ENCODE data around the gene MEA1. TPM values are rescaled to one million over a fixed set of nuclear protein-coding genes. Genes with fewer than 3 reads are reported as not detected.
"Not testable (repeated sequence)": the region's sequence is repeated elsewhere in the genome, so short reads cannot be mapped to it uniquely, and the experiment has no call there.

Gene MEA1
- total RNA-seq = 48.4 and 55.7 TPM in 2 replicates

GRCh38 chr6:43013843-43014433 is at the start of gene MEA1, which contains the start of gene KLHDC3:
Gene MEA1, minus strand, starts transcription at chr6:43013946. Its CDS starts 133 bp downstream, at chr6:43013813.
Gene KLHDC3, plus strand, starts transcription at chr6:43014249. Its CDS starts 2,944 bp downstream, at chr6:43017193.
- DNase-seq (ENCODE audit: low read depth, low spot score) = peak; percentile 99

- no peak for DNase-seq (ENCODE audit: low read depth, low spot score)
Observed at GRCh38 chr6:43062818-43063217, 49.1 kb upstream of the MEA1 start.

DNA sequence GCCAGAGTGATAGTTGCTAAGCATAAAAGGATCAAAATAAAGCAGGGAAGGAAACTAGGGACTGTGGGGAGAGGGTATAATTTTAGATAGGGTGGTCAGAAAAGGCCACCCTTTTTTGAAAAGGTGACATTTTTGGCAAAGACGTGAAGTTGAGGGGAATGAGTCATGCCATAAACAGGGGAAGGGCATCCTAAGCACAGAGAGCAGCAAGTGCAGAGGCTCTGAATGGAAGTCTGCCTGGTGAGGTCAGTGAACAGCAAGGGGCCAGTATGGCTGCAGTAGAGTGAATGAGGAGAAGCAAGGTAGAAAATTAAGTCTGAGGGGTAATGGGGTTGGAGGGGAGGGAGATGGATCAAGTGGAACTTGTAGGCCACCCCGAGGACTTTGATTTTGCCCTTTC is 48.1 kb upstream of the MEA1 start:
- no peak for DNase-seq (ENCODE audit: low read depth, low spot score)

GRCh38 chr6:43060755-43061633 is 47.2 kb upstream of the MEA1 start:
- DNase-seq (ENCODE audit: low read depth, low spot score) = no peak

GRCh38 chr6:43060034-43060754 is 46.4 kb upstream of the MEA1 start:
- DNase-seq (ENCODE audit: low read depth, low spot score) = no peak

GRCh38 chr6:43059168-43060033 is 45.7 kb upstream of the MEA1 start, which contains the start of the genes KLC4 and MRPL2:
Gene KLC4, plus strand, starts transcription at chr6:43059631. Its CDS starts 1,705 bp downstream, at chr6:43061336.
Gene MRPL2, minus strand, starts transcription at chr6:43059434. Its CDS starts 53 bp downstream, at chr6:43059381.
- DNase-seq (ENCODE audit: low read depth, low spot score) = peak; percentile 95

- DNase-seq (ENCODE audit: low read depth, low spot score) = no peak
Observed at GRCh38 chr6:43058531-43058930, 44.8 kb upstream of the MEA1 start.

DNA sequence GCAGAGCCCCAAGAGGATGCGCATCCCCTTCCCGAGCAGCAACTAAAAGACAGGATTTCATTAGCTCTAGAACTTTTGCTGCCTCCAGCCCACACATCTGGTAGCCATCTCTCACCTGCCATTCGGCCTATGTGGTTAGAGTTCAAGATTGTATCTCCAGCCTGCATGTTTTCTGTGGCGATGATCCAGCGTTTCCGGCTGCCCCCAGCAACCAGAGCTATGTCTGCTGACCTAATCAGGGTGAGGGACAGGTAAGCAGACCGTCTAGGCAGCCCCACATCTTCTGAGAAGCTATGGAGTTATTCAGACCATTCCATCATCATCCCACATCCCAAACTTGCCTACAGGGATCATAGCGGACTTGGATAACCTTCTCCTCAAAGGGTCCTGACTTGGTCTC is 42.2 kb upstream of the MEA1 start:
- no peak for DNase-seq (ENCODE audit: low read depth, low spot score)

GRCh38 chr6:43054206-43054943 is 40.6 kb upstream of the MEA1 start:
- DNase-seq (ENCODE audit: low read depth, low spot score) = no peak

DNA sequence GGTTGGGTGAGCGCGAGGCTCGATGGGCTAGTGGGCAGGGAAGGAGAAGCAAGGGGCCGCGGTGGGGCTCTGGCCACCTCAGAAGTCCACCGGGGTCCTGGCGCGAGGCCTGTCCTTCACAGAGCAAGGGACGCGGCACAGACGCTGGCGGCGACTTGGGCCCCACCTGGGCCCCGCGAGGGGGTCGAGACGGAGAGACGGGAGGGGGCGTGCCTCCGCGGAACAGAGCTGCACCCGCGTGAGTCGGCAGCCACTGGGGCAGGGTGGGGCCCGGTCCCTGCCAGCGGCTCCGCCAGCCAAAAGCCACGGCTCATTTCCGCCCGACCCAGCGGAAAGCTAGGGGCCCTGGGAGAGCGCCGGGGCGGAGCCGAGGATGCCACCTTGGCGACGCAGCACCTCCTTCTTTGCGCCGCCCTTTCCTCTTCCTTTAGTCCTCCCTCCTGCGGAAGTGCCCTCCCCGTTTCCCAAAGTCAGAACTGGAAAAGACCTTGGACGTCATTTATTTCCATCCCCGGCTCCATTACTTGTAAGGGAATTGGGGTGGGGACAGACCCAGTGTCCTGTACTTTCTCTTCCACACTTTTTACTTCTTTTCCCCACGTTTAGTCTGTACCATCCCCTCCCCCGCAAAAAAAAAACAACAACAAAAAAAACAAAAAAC is 39.9 kb upstream of the MEA1 start, which contains the start of gene CUL7:
CUL7 (minus strand) TSS at position 307 of the 661 bp plus-strand sequence. CDS start 1,063 bp downstream, outside the sequence.
- peak; percentile 84 for DNase-seq (ENCODE audit: low read depth, low spot score)

DNA sequence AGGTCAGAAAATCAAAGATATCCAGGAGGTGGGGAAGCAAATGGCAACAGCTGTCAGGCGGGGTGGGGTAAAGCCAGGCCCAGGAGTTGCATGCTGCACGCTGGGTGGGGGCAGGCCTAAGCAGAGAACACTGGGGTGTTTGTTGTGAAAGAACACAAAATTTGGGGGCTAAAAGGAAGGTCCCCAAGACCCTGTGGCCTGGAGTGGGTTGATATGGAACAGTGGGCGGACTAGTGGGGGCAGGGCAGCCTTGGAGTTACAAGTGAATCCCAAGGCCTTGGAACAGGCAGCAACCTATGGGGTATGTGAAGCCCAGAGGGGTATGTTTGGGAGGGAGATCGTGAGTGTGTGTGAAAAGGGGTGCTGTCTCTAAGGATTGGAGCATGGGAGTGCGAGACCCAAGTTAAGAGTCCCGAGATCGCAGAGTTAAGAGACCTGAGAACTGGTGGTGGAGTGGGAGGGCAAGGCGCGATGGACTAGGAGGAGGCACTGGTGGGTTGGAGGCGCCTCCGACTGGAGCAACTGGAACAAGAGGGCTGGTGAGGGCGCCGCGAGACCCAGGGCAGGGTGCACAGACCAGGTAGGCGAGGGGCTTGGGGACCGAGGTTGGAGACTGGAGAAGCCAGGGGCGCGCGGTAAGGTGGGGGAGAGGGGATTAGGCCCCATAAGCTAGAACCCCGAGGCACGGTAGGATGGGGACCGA is 39.2 kb upstream of the MEA1 start:
- DNase-seq (ENCODE audit: low read depth, low spot score) = no peak

DNA sequence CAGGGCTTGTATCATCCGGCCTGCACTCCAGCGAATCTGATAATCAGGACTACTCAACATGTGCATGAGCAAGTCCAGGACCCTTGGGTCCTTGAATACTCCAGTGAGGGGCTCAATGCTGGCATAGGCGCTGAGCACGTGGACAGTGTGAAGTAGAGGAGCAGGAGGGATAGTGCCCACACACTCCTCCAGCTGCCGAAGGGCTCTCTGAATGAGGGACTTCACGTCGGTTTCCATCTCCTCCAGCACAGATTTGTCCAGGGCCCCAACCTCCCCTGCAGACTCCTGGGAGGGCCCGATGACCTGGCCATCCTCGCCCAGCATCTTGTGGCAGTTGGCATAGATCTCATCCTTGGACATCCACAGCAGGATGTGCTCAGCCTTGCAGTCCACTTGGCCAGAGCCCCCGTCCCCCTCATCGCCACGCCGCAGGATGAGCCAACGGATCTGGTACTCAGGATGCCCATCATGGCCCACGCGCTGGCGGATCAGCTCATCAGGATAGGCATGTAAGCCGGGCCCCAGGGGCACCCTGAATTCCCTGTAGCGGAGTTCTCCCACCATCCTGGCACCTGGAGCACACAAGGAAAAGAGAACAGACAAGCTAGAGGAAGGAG is 38.6 kb upstream of the MEA1 start:
- no peak for DNase-seq (ENCODE audit: low read depth, low spot score)

GRCh38 chr6:43050981-43051380 is 37.2 kb upstream of the MEA1 start:
- no peak for DNase-seq (ENCODE audit: low read depth, low spot score)

- no peak for DNase-seq (ENCODE audit: low read depth, low spot score)
Observed at GRCh38 chr6:43047998-43048397, 34.3 kb upstream of the MEA1 start.

DNA sequence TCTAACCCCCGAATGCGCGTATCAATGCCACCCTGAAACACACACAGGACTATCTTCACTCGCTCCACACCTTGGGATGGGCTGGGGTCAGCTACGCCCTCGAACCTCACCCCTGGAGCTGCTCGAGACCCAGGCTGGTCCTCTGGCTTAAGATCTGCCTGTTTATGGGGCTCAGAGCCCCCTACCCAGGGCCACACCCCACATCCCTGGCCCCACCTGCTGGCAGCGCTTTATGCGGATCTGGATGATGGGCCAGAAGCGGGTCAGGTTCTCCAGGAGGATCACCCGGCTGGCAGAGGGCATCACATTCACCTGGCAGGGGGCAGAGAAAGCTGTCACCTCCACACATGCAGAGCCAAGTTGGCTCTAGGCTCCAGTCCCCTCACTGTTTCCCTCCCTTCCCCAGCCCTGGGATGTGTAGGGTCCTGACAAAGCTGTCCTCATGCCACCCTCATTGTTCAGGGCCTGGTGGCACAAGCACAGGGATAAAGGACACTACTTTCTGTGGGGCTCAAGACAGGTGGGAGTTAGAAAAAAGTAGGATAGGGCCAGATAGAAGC is 31.7 kb upstream of the MEA1 start:
- no peak for DNase-seq (ENCODE audit: low read depth, low spot score)

DNA sequence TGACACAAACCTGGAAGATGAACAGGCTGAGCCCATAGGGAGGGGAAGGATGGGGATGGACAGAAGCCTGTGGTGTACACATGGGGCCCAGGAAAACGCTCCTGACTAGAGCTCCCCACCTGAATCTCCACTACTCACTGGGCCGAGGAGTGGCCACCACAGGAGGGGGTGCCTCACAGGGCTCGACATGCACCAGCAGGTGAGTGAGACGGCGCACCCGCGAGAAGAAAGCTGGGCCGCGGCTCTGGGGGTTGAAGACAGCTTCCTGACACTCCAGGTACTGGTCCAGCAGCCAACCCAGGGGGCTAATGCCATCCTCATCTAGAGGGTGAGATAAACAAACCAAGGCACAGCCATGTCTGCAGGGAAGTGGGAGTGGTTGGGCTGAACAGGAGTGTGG is 29.6 kb upstream of the MEA1 start:
- no peak for DNase-seq (ENCODE audit: low read depth, low spot score)

DNA sequence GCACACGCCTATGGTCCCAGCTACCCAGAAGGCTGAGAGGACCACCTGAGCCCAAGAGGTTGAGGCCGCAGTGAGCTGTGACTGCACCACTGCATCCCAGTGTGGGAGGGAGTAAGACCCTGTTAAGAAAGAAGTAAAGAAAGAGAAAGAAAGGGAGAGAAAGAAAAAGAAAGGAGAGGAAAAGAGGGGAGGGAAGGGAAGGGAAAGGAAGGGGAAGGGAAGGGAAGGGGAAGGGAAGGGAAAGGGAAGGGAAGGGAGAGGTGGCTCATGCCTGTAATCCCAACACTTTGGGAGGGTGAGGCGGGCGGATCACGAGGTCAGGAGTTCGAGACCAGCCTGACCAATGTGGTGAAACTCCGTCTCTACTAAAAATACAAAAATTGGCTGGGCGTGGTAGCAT is 27.7 kb upstream of the MEA1 start:
- not testable (repeated sequence) for DNase-seq (ENCODE audit: low read depth, low spot score)

Data from pulmonary artery endothelial cell (primary cell).